Stimulated activated CD8-positive, alpha-beta memory T cell treated with anti-CD3 and anti-CD28 coated beads, Interleukin-15, amount 100 ng/mL, for 1 hour (primary cell): ENCODE results near the gene SETBP1.

Experiments used
- DNase-seq: peaks from one replicate; pipeline ENCODE4 v3.0.0-alpha.2; 2020; ENCODE audit warnings: low read depth

Gene SETBP1

GRCh38 chr18:45068400-45069094 is 387.9 kb downstream of the SETBP1 start:
- DNase-seq, result no peak

- DNase-seq, result no peak
Measured at GRCh38 chr18:45069546-45069945, 388.9 kb downstream of the SETBP1 start.

DNA sequence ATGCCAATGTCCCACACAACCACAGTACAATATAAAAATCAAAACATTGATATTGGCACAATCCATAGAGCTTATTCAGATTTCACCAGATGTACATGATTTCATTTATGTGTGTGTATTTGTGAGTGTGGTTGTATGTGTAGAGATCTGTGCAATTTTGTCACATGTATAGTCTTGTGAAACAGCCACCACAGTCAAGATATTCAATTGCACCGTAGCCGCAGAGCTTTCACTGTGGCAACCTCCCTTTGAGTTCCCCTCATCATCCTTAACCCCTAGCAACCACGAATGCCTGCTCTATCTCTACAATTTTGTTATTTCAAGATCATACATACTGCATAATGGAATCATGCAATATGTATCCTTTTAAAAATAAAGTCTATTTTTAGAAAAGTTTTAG is 391.3 kb downstream of the SETBP1 start:
- DNase-seq, result no peak

DNA sequence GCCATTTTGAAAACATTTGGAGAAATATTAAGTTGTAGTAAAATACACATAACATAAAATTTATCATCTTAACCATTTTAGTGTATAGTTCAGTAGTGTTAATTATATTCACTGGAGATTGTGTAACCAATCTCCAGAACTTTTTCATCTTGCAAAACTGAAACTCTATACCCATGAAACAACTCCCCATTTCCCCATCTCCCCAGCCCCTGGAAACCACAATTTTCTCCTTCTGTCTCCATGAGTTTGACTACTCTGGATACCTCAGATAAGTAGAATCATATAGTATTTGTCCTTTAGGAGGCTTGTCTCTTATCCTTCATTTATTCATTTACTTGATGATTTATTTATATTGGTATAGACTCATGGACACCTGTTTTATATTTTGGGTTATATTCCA is 392.9 kb downstream of the SETBP1 start:
- no peak for DNase-seq

GRCh38 chr18:45081566-45082181 is 401.0 kb downstream of the SETBP1 start:
- DNase-seq, result no peak

GRCh38 chr18:45083226-45083855 is 402.7 kb downstream of the SETBP1 start:
- no peak for DNase-seq

DNA sequence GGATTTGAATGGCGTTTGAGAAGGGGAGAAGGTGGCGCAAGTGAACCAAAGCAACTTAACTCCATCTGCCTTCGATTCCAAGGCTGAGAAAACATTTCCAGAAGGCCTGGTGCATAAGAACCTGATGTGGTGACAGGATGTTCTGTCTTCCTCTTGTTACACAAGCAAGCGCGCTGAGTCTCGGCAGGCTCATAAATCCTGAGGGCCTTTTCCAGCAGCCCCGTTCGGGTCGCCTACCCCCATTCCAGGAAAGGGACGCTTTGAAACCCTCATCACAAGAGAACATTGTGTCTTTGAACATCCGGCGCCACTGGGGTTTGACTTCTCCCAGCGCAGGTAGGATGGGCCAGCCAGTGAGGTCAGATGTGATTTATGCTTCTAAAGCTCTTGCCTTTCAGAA is 403.5 kb downstream of the SETBP1 start:
- DNase-seq, result no peak

DNA sequence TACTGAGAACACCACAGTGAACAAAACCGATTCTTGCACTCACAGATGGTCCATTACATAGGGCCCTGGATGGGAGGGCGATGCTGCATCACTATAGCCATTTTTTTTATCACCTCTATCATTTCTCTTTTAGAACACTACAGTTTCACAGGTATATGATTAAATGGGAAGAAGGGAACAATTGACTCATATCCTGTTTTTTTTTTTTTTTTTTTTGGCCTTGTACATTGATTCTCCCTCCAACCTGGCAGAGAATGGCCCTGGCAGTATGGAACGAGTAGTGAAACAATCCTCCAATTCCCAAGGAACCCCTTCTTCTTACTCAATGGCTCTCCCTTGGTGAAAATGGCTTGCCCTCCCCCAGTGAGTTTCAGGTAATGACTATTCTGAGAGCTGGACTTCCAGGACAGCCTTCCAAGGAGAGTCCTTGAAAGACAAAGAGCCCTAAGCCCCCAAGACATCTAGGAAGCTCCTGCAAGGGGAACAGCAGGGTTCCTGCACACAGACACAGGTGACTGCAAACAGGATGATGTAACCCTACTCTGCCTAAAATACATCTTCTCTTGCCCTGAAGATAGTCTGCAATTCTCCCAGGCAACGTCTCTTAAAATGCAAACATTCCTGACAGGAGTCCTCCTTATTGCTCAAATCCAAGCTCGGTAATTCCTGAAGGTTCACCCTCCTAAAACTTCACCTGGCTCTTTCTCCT is 405.4 kb downstream of the SETBP1 start:
- no peak for DNase-seq

DNA sequence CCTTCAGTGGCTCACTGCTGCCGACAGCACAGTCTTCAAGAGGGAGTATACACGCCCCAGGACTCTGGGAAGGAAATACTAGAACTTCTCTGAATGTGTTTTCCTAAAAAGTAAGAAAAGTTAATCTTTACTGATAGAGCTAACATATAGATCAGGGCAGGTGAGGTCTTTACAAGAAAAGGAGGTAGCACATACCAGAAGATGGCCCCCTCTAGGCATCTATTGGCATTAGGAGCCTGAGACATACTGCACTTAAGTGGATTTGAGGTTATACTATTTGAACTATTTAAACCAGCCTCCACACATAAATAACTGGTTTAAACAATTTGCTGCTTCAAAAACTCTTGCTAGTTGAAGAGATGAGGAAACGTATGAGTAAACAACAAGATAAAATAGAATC is 406.1 kb downstream of the SETBP1 start:
- no peak for DNase-seq

DNA sequence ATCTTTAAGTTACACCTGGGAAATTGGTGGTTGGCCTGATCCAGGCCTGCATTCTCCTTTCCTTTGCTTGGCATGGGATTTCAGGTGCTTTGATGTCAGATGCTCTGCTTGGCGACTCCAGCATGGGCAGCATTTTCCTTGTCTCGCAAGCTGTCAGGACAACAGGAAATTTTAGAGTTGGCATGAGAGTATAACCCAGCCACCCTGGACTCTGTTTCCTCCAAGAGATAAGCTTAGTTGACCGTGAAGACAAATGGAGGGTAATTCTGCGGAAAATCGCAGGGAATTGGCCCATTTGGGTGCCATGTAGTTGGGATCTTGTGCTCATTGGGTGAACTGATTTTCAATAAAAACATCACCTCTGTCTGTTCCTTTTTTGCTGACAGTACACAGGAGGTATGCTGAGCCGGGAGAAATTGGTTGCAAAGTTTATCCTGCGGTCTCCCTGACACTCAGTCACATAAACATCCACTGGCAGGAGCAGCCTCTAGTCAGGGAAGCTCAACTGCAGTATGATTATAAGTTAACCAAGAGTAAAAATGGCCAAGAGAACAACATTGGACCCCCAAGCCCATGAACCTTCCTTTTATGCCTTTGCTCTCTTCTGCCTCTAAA is 409.9 kb downstream of the SETBP1 start:
- no peak for DNase-seq

- DNase-seq, result no peak
Measured at GRCh38 chr18:45100321-45101105, 419.8 kb downstream of the SETBP1 start.

- DNase-seq, result no peak
Measured at GRCh38 chr18:45102126-45102525, 421.4 kb downstream of the SETBP1 start.

- DNase-seq, result no peak
Measured at GRCh38 chr18:45102863-45103262, 422.2 kb downstream of the SETBP1 start.

DNA sequence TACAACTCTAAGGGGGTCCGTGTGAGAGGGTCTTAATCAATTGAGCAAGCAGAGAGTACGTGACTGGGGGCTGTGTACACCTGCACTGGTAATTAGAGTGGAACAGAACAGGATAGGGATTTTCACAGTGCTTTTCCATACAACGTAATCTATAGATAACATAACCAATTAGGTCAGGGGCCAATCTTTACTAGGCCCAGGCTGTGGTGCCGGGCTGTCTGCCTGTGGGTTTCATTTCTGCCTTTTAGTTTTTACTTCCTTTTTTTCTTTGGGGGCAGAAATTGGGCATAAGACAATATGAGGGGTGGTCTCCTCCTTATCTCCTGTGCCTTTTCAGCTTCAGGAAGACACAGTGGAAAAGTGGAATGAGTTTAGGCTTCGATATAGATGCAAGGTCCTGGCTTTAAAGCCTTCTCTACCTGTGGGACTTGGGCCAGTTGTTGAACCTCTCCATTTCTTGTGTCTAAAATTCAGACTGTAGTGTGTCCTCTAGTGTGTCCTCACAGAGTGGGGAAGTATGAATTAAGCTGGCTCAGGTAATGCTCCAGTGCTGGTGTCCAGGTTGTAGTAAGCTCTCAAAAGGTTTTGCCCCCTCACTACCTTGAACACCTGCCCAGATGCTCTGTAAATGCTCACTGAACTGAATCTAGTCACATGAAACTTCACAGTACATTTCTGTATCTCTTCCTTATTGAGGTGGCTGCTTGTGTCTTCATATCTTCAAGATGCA is 422.8 kb downstream of the SETBP1 start:
- no peak for DNase-seq

- no peak for DNase-seq
Measured at GRCh38 chr18:45104049-45104395, 423.3 kb downstream of the SETBP1 start.

- no peak for DNase-seq
Measured at GRCh38 chr18:45106331-45106774, 425.7 kb downstream of the SETBP1 start.

DNA sequence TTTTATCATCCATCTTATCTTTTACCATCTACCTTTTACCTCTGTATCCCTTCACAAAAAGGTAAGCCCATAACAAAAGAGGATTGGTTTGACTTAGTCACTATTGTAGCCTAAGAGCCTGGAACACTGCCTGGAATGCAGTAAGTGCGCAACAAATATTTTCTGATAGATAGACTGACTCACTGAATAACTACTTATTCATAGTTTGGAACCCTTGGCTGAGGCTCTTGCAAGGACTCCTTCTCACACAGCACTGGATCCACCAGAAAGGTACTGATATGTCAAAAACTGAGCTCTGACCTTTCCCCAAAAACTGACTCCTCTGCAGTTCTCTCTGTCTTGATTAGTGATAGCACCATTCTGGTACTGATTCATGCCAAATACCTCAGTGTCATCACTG is 426.7 kb downstream of the SETBP1 start:
- DNase-seq, result no peak

DNA sequence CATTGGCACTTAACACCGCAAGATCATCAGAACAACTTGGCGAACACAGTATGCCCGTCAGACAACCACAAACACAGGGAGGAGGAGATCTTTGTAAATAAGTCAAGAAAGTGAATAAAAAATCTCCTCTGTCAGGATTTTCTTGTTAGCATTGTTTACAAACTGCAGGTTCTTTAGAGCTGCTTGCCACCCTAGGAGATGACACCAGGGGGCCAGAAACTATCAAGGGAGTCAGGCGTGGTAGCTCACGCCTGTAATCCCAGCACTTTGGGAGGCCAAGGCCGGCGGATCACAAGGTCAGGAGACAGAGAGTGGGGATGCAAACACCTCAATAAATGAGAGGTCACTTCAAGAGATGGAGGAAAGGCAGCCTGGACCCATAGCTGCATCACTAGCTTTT is 428.1 kb downstream of the SETBP1 start:
- DNase-seq, result no peak

- no peak for DNase-seq
Measured at GRCh38 chr18:45109271-45109670, 428.6 kb downstream of the SETBP1 start.

DNA sequence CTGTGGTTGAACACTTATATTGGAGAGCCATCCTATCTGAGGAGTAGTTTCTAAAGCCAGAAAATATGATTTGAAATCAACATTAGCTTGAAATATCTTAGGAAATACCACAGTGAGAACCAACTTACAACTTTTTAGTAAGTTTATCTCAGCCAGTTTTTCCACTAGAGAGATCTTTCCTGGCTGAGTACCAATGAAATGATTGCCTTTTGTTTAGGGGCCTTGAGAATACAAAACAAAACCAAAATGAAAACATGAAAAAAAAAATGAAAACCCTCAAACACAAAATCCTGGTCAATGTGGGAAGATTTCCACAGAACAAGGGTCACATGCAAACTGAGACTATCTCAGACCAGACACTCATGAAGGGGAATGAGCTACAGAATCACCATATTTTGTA is 429.0 kb downstream of the SETBP1 start:
- DNase-seq, result no peak
